ENCODE data around the gene WIPF1.
A peak's percentile ranks its signal among the peaks of the same experiment; 100 is the strongest.

Gene WIPF1

DNA sequence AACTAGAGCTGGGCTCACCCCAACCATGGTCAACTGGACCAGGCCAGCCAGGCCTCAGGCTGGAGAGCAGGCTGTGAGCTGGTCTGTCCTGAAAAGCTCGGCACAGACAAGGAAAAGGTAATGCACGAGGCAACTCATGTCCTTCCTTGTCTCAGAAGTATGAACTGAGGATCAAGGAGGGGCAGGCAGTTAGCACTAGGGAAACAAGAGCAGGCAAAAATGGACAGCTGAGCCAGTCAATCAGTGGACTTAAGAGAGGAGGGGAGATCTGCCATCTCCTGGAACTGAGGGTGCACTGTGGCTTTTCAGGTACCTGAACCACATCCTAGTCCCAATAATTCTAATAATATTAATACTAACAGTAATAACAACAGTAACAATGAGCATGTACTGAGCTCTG is 20.6 kb upstream of the WIPF1 start:
- DNase-seq (ENCODE audit: low spot score), result no peak

DNA sequence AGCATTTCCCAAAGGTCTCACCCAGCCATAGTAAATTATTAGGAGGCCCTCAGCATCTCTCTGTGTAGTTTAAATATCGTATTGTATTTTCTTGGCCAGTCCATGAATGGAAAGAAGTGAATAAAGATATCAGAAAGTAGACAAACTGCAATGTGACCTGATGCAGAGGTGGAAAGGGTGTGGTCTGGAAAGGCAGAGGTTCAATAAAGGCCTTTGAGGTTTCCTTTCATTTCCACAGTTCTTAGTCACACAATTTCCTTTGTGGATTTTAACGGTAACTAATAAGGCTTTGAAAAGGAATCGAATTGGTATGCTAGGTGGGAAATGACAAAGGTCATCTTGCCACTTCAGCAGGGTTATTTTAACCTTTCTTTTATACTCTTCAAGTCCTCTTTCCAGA is 20.1 kb upstream of the WIPF1 start:
- no peak for DNase-seq (ENCODE audit: low spot score)

DNA sequence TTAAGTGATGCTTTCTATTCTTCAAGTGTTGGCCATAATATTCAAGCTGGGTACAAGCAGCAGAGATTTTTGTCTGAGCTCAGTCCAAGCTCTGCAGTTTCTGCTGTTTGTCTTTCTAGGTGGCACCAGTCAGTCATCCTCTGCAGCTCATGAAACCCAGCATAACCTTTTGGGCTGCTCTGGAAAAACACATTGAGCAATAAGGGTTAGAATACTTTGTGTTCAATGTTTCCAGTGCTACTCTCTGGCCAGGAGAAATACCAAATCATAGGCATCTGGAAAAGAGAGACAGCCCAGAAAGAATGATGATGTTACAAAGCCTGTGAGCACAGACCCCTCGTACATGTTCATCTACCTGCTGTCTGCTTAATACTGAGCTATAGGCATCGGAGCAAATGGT is 19.5 kb upstream of the WIPF1 start:
- DNase-seq (ENCODE audit: low spot score), result no peak

DNA sequence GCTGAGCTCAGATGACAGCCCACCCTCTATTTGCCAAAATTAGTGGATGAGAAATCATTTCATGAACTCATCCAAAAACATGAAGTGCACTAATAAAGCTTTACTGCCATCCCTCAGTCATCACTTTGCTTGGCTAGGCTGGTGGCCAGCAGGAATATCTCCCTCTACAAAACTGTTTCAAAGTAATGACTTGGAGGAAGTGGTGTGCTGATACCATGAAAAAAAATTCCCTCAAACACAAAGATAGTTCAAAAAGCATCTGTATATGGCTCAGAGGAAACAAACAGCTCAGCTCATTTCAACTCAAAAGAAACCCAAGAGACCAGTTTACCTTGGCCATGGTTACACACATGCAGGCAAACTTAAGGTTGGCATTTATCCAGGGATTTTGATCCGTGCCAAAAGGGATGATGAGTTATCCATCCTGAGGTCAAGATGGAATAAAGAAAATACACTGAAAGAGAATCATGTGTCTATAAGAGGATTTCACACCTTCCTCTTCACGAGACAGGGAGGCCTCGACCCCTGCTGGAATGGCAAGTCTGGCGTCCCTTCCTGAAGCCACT is 18.4 kb upstream of the WIPF1 start:
- no peak for DNase-seq (ENCODE audit: low spot score)

DNA sequence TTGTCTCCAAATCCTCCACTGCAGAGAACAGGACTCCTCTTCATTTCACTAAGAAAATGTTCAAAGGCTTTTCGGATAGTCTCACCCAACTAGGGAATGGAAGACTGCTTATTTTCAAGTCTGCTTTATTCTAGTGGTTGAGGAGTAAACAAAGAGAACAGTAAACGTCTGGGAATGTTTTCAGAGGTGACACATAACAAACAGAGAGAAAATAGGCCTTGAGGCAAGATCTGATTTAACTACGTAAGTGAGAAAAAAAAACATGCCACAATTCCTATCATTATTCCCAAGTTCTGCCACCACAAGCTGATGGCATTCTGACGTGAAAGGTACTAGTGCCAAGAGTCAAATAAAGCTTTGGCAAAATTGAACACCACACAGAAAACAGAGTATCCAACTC is 16.7 kb upstream of the WIPF1 start:
- DNase-seq (ENCODE audit: low spot score), result no peak

DNA sequence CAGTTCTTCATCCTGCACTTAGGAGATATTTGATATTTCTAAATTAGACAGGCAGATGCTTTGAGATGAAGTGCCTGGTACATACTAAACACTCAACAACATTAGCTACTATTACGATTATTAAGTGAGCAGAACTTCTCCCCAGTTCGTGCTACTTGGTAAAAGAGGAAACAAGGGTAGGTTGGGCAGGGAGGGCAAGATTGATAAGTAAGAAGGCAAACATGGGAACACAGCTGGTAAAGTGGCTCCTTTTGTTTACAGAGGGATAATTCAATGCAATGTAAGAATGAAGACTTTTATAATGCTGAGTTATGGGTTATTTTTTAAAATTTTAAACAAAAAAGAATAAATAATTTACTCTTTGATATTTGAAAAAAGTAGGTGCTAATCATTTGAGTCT is 15.9 kb upstream of the WIPF1 start:
- DNase-seq (ENCODE audit: low spot score), result no peak

DNA sequence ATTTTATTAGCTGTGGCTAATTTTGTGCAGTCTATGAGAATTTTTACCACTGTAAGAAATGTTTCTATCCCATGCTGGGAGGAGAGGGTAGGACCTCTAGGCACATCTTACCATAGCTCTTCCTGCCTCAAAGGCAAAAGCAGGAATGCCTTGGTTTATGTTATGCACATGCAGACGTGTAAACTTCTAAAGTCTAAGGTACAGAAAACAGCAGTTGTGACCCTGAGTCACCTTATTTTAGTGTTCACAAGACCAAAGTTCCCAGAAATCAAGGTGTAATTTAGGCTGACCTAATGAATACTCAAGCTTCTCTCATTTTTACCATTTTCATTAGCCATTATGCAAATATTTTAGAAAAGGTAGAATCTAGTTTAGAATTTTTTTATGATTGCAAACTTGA is 15.4 kb upstream of the WIPF1 start:
- DNase-seq (ENCODE audit: low spot score), result no peak

DNA sequence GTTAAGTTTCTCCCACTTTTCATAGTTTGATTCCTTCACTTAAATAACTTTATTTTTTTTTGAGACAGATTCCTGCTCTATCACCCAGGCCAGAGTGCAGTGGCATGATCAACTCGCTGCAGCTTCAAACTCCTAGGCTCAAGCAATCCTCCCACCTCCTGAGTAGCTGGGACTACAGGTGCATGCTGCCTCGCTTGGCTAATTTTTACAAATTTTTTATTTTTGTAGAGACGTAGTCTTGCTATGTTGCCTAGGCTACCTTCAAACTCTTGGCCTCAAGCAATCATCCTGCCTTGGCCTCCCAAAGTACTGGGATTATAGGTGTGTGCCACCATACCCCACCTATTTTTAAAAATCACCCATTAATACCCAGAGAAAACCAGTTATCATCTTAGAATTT is 14.2 kb upstream of the WIPF1 start:
- DNase-seq (ENCODE audit: low spot score), result no peak

DNA sequence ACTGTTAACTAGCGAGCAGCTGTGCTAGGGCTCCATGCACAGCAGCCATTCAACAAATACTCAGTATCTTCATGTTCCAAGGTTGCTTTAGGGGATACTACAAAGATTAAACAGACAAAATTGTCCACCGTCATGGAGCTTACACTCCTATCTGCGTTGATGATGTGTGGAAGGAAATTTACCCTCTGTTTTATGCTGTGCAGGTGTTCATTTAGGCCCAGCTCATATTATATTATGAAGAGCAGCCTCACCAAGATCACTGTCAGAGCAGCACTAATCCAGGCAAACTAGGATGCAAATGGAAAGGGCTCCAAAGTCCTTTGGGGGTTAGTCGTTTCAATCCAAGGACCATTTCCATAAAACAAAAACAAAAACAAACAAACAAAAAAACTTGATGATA is 13.4 kb upstream of the WIPF1 start:
- DNase-seq (ENCODE audit: low spot score), result no peak

DNA sequence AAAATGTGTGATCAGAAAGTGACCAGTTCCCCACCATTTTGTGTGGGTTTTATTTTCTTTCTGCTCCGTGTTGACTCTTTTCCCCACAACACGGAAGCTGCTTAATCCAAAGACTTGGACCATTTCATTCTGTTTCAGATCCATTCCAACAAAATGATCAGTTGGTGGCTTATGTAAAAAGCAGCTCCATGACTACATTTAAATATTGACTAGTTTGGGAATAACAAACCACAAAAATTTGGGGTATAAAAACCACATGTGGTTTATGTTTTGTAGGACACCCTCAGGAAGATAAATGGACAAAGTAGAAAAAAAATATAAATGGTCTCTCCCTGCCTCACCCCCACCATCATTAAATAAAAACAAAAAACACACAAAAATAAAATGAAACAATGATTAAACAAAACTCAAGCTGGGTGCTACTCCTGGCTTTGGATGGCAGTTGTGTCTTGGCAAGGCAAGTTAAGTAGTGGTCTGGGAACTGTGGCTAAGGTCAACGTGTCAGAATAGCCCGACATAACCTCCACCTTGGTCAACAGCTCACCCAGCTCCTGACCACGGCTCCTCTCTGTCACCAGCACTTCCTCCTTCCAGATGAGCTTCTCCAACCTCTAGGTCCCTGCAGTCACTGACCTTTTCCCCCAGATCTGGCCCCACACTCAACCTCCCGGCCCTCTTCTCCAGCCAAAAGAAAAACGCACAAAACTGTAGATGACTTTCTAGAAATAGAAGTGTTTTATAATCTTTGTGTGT is 12.8 kb upstream of the WIPF1 start:
- DNase-seq (ENCODE audit: low spot score), result no peak

DNA sequence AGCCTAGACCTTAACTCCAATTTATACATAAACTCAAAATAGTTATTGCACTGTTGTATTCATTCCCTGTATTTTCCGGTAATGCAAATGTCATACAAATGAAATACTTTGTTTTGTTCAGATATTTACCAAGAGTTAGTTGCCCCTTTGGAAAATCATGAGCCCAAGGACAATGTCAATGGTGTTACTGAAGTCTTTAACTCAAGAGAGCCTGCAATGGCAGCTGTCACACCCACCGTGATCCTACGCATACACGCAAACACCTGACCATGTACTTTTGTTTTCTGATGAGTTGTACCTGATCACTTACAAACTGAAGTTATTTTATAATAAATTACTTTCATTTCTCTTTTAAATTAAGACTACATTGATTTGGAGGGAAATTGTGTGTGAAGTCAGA is 11.7 kb upstream of the WIPF1 start:
- no peak for DNase-seq (ENCODE audit: low spot score)

DNA sequence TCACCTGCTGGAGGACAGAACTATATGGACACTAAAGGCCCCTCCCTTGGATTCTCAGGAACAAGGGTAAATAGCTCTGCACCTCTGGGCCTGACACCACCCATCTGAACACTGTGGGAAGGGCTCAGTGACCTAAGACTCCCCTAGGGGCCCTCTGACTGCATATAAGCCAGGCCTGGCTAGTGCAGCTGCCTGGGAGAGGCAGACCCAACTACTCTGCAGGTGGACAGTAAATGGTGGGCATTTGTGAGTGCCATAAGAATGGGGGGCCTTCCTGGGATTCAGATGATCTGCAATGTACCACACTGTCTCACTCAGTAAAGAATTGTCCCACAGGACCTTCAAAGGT is 11.2 kb upstream of the WIPF1 start:
- no peak for DNase-seq (ENCODE audit: low spot score)

DNA sequence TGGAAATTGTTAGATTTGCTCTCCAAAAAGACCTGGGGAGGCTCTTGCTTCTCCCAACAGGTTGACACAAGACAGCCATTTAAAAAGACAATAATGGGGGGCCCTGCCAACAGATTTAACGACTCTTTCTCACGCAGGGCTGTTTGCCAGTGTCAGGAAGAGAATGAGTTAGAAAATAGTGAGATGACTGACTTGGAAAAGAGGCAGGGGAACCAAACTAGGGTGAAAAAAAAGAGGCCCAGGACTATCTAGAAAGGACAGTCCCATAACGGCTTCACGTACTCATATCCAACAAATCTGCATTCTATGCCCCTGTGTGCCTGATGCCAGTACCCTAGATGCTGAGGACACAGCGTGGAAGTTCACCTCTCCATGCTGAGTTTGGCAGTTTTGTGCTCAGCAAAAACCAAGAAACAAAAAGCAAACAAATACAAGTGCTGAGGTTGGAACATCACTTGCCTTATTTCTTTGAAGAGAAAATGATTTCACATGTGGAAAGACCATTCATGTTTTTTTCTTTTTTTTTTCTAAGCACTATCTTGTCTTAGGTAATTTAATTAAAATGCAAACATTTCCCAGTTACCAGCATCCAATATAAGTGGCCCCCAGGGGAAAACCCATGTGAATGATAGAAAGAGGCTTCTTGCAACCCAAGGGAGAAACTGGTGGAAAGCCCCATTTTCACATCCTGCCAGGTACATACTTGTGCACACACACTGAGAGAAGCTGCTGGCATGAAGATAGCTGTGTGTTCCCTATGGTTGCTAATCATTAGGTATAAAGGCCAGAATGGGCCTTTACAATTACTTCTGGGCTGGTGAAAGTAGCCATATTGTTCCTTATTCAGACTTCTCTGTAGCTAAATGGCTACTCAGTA is 10.6 kb upstream of the WIPF1 start:
- no peak for DNase-seq (ENCODE audit: low spot score)

DNA sequence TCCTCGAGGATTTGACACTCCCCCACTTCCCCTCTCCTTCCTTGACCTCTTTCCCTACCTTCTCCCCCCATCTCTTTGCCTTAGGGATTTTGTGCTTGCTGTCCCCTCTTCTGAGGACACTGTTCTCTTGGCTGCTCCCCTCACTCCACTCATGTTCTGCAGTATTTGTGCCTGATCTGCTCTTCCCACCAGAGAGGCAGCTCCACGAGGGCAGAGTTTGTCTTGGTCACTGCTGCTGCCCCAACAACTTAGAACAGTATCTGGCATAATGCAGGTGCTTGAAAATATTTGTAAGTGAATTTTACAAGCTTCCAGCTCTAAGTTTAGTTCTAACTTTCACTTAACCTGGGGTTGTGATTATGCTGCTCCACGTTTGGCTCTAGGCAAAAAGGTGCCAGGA is 10.0 kb upstream of the WIPF1 start:
- DNase-seq (ENCODE audit: low spot score), result no peak

DNA sequence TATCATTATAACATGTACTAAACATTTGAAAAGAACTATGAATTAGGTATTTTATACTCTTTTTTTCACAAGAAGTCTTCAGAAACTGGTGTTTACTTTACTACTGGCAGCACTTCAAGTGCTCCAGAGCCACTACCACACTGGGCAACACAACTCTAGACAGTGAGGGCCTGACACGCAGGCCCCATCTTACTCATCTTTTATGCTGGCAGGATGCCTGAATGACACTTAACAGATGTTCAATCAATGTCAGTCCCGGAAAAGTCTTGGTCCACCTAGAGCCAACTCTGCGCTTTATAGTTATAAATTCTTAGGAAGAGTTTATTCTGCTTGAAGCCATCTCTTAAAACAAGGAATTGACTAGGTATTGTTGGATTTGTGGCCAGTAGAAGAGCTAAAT is 8.7 kb upstream of the WIPF1 start:
- DNase-seq (ENCODE audit: low spot score), result peak; percentile 43

DNA sequence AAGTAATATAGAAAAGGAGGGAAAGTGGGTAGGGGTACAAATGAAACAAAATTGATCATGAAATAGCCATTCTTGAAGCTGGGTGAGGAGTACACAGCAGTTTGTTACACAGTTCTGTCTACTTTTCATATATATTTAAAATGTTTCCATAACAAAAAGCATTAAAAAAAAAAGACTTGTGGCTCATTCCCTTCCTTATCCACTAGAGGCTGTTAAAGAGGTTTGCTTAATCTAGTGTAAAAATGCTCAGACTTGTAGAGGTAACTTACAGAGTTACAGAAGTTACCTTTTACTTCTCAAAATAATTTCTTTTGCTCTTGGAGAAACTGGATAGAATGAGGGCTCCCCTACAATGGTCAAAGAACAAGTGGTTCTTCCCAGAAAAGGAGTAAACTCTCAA is 8.1 kb upstream of the WIPF1 start:
- peak; percentile 53 for DNase-seq (ENCODE audit: low spot score)

DNA sequence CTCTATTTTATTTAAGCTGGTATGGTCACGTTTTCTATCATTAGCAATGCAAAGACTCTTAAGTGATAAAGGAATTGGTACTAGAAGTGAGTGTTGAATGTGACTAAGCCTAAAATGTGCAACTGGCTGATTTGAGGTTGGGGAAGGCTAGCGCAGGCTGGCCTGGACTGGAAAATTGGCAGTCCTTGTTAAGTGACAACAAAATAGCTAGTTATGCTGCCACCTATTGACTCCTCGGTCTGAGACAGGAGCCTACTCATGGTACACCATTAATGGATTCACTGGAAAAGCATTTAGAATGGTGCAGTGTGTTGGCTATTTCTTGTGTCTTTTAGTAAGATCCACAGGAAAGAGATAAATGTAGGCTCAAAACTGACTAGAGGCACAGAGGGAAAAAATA is 5.7 kb upstream of the WIPF1 start:
- peak; percentile 50 for DNase-seq (ENCODE audit: low spot score)

DNA sequence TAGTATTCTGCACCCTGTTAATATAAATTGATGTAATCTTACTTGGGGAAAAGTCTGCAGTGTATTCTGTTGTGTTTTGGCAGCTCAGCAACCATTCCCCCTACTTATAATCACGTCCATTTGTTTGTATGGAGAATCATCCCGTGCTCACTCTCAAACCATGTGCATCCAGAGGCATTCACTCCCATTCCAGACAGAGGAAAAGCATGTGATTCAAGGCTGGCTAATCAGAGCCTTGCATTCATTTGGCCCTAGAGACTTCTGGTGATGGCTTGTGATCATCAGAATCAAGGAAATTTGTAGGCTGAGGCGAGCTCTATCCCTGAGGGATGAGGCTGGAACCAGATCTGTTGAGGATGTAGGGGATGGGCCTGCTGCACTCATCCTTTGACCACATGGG is 5.1 kb upstream of the WIPF1 start:
- DNase-seq (ENCODE audit: low spot score), result no peak

DNA sequence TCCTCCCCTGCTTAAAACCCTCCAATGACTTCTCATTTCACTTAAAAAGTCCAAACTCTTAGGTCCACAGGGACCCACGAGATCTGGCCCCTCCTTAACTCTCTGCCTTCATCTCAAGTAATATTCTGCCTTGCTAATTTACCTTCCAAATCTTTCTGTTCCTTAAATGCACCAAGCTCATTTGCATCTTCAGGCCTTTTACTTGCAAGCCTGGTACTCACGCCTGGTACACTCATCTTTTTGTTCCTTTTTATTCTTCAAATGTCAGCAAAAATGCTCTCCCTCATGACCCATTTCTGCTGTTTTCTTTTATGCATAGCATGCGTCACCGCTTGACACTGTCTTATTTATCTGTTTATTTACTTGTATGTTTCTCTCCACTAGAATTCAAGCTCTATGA is 2.7 kb upstream of the WIPF1 start:
- no peak for DNase-seq (ENCODE audit: low spot score)

DNA sequence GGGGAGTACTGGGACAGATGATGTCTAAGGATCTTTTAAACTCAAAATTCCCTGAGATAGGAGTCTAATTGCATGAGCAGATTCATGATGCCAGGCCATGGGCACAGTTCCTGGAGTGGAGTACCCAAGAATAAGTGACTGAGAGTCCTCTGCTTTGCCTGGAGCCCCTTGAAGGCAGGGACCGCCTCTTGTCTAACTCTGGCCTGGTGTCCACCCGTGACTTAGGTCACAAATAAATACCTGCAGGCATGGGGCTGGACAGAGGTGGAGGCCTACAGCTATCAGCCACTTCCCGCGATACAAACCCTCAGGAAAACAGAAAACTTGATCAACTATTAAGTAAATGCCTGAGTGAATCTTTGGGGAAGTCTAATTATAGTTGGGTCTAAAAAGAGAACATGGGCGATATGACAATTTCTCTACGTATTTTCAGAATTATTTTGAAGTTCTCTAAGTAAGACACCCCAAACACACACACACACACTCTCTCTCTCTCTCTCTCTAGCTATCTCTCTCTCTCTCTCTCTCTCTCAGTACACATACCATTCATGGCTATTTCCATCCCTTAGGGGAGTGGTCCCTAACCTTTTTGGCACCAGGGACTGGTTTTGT is 1.8 kb upstream of the WIPF1 start:
- no peak for DNase-seq (ENCODE audit: low spot score)

DNA sequence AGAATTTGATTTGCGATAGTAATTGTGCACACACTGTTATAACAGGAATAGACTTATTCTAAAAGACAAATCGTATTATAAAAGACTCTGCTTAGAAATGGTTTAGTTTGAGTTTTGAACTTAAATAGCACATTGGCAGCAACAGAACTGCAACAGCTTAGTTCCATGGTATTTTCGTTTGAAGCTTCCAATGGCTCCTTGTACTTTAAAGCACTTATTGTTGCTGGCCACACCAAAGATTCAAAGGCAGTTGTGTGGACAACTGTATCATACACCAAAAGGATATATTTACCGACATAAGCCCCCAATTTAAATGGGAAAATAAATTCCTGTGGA is 627 bp downstream of the WIPF1 start:
- DNase-seq (ENCODE audit: low spot score), result no peak

DNA sequence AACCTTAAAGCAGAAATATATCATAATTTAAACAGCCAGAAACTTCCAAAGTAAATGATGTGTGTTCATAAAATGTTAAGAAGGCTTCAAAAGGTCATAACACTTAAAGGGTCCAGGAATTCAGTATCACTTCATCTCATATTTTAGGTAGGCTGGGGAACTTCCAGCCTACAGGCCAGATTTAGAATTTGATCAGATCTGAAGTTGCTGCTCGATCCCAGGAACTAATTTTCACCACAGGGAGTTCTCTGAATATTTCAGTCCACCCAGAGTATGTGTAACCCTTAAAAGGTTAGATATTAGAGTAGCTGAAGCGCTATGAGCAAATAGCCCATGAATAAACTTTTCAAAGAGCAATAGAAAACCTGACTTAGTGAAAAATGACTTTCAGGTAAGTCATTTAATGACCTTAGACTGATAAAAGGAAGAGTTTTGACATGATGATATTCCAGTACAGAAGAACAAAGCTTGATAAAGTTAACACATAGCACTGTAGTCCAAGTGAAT is 1.7 kb downstream of the WIPF1 start:
- no peak for DNase-seq (ENCODE audit: low spot score)
